Hepatocyte (in vitro differentiated cells): ENCODE measurements around the gene FAM120A.

Experiments
- EZH2 ChIP-seq: fragments of 200-600 bp; sonication (generic); IDR thresholded peaks from 2 replicates; pipeline ENCODE4 v1.6.1; 2016; ENCODE audit warnings: antibody characterized with exemption, mild to moderate bottlenecking, borderline replicate concordance
- EZH2phosphoT487 ChIP-seq: fragments of 200-600 bp; sonication (generic); IDR thresholded peaks from one replicate; pipeline ENCODE4 v1.6.1; 2018; ENCODE audit warnings: antibody characterized with exemption, mild to moderate bottlenecking, low read depth, moderate library complexity; ENCODE audit not compliant: unreplicated experiment, severe bottlenecking
- TF ChIP-seq, protein P1 (sequence below): fragments of 200-600 bp; sonication (generic); IDR thresholded peaks from 2 replicates; pipeline ENCODE4 v1.5.1; 2016; ENCODE audit warnings: antibody characterized with exemption, mild to moderate bottlenecking; ENCODE audit not compliant: poor library complexity

DNA sequence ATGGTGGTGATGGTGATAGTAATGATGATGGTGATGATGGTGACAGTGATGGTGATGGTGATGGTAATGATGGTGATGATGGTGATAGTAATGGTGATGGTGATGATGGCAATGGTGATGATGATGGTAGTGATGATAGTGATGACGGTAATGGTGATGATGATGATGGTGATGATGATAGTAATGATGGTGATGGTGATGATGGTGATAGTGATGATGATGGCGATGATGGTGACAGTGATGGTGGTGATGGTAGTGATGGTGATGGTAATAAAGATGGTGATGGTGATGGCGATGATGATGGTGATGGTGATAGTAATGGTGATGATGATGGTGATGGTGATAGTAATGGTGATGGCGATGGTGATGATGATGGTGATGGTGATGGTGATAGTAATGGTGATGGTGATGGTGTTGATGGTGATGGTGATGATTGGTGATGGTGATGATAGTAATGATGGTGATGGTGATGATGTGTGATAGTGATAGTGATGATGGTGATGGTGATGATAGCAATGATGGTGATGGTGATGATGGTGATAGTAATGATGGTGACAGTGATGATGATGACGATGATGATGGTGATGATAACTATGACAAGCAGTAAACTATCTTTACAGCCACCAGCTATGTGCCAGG, 163.5 kb downstream of the FAM120A start:
- TF ChIP-seq, protein P1, sequence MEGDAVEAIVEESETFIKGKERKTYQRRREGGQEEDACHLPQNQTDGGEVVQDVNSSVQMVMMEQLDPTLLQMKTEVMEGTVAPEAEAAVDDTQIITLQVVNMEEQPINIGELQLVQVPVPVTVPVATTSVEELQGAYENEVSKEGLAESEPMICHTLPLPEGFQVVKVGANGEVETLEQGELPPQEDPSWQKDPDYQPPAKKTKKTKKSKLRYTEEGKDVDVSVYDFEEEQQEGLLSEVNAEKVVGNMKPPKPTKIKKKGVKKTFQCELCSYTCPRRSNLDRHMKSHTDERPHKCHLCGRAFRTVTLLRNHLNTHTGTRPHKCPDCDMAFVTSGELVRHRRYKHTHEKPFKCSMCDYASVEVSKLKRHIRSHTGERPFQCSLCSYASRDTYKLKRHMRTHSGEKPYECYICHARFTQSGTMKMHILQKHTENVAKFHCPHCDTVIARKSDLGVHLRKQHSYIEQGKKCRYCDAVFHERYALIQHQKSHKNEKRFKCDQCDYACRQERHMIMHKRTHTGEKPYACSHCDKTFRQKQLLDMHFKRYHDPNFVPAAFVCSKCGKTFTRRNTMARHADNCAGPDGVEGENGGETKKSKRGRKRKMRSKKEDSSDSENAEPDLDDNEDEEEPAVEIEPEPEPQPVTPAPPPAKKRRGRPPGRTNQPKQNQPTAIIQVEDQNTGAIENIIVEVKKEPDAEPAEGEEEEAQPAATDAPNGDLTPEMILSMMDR: no peak
- TF ChIP-seq EZH2 (no peak), EZH2phosphoT487 (no peak)
